A549 (cell line): ENCODE measurements around the gene COQ9. TPM values are rescaled to one million over a fixed set of nuclear protein-coding genes. Genes with fewer than 3 reads are reported as not detected.
A peak's percentile ranks its signal among the peaks of the same experiment; 100 is the strongest.

Source experiments
- ATAC-seq, 2 experiments: fragments of 200-7000 bp in 1 of 2; fragments of >200 bp in 1 of 2; cut with Nextera tagmentation in 1 of 2; cut with Tn5 transposase in 1 of 2; 3 replicates each; pipeline versions ENCODE4 v1.8.0 to v1.9.1; 2018 to 2020; ENCODE audit warnings: mild to moderate bottlenecking in 1 of 2, moderate library complexity in 1 of 2
- CTCF ChIA-PET: fragments of 300-600 bp; sonication (Branson Sonifier 250); formaldehyde crosslinking; extraction: SDS; loops from one replicate; lab custom pipeline; 2021; ENCODE audit warnings: antibody characterized with exemption, inconsistent platforms; lab: Yijun Ruan, JAX
- POLR2A ChIA-PET: fragments of 350-600 bp; formaldehyde crosslinking; extraction: SDS; loops from one replicate; lab custom pipeline; 2021; ENCODE audit warnings: antibody characterized with exemption, inconsistent platforms; lab: Yijun Ruan, JAX
- DNase-seq, 2 experiments: peaks; one replicate each; pipeline versions ENCODE4 v3.0.0 to v3.0.0-alpha.2; 2011 to 2016; ENCODE audit warnings: low read depth in 1 of 2, low spot score in 1 of 2
- FAIRE-seq: peaks from 2 replicates; lab custom pipeline; 2011; peaks lifted over from hg19 to GRCh38; lab: Jason Lieb, UNC
- H3K27ac ChIP-seq, 2 experiments: fragments of >200 bp; sonication (Bioruptor Twin); formaldehyde crosslinking; 3 replicates each; pipeline ENCODE4 v1.5.1; 2016 to 2017
- H3K4me1 ChIP-seq: fragments of >200 bp; sonication (Bioruptor Twin); formaldehyde crosslinking; 3 replicates; pipeline ENCODE4 v1.6.1; 2016
- H3K4me2 ChIP-seq: fragments of >200 bp; sonication (Bioruptor Twin); formaldehyde crosslinking; 3 replicates; pipeline ENCODE4 v1.6.1; 2016
- H3K4me3 ChIP-seq: fragments of >200 bp; sonication (Bioruptor Twin); formaldehyde crosslinking; 3 replicates; pipeline ENCODE4 v1.5.1; 2016
- H3K9me3 ChIP-seq: fragments of >200 bp; sonication (Bioruptor Twin); formaldehyde crosslinking; 3 replicates; pipeline ENCODE4 v1.6.1; 2016
- BHLHE40 ChIP-seq: IDR thresholded peaks from 2 replicates; pipeline ENCODE4 v1.6.1; 2012; ENCODE audit warnings: low read depth, low read length, inconsistent platforms
- CBX8 ChIP-seq: fragments of 200-600 bp; sonication (generic); IDR thresholded peaks from 2 replicates; pipeline ENCODE4 v1.6.1; 2016
- CEBPB ChIP-seq, 2 experiments: fragments of >200 bp in 1 of 2; sonication (Bioruptor Twin) in 1 of 2; formaldehyde crosslinking in 1 of 2; IDR thresholded peaks; 2 replicates each; pipeline ENCODE4 v1.6.1; 2012 to 2016
- EHMT2 ChIP-seq: fragments of 200-600 bp; sonication (generic); IDR thresholded peaks from 2 replicates; pipeline ENCODE4 v1.6.1; 2016; ENCODE audit warnings: antibody characterized with exemption, low read depth, mild to moderate bottlenecking, moderate library complexity
- ELK1 ChIP-seq: fragments of 150-350 bp; IDR thresholded peaks from 2 replicates; pipeline ENCODE4 v1.6.1; 2014; ENCODE audit warnings: low read depth, mild to moderate bottlenecking, low read length
- ESRRA ChIP-seq: fragments of 150-350 bp; IDR thresholded peaks from 2 replicates; pipeline ENCODE4 v1.6.1; 2014; ENCODE audit warnings: mild to moderate bottlenecking, low read length, borderline replicate concordance
- FOSL2 ChIP-seq, 2 experiments: fragments of 450-650 bp in 1 of 2; fragments of >200 bp in 1 of 2; sonication (Bioruptor Twin) in 1 of 2; formaldehyde crosslinking; IDR thresholded peaks; 2 replicates each; pipeline versions ENCODE4 v1.5.0 to v1.6.1; 2016 to 2020; ENCODE audit warnings: mild to moderate bottlenecking in 1 of 2, moderate library complexity in 1 of 2
- FOXS1 ChIP-seq: fragments of 250-450 bp; sonication (Bioruptor Pico); IDR thresholded peaks from 2 replicates; pipeline ENCODE4 v1.5.0; 2020; ENCODE audit warnings: mild to moderate bottlenecking, moderate library complexity
- GATA3 ChIP-seq: IDR thresholded peaks from 2 replicates; pipeline ENCODE4 v1.6.1; 2012; ENCODE audit warnings: borderline replicate concordance
- HEYL ChIP-seq: fragments of 250-450 bp; sonication (Bioruptor Pico); IDR thresholded peaks from 2 replicates; pipeline ENCODE4 v1.8.0; 2021; ENCODE audit warnings: mild to moderate bottlenecking, moderate library complexity
- HMGXB4 ChIP-seq: fragments of 250-450 bp; sonication (Bioruptor Pico); IDR thresholded peaks from 2 replicates; pipeline ENCODE4 v1.5.0; 2021; ENCODE audit warnings: mild to moderate bottlenecking, moderate library complexity, borderline replicate concordance
- HOXA7 ChIP-seq: fragments of 250-450 bp; sonication (Bioruptor Pico); IDR thresholded peaks from 2 replicates; pipeline ENCODE4 v1.5.0; 2020; ENCODE audit warnings: mild to moderate bottlenecking, moderate library complexity
- JUNB ChIP-seq: fragments of >200 bp; sonication (Bioruptor Twin); formaldehyde crosslinking; IDR thresholded peaks from 2 replicates; pipeline ENCODE4 v1.6.1; 2016
- KDM1A ChIP-seq: fragments of 200-600 bp; sonication (generic); IDR thresholded peaks from 2 replicates; pipeline ENCODE4 v1.6.1; 2016; ENCODE audit warnings: low read depth, mild to moderate bottlenecking
- KDM5A ChIP-seq: fragments of 200-600 bp; sonication (generic); IDR thresholded peaks from 2 replicates; pipeline ENCODE4 v1.6.1; 2016; ENCODE audit warnings: antibody characterized with exemption, mild to moderate bottlenecking
- MAFK ChIP-seq: fragments of 450-650 bp; IDR thresholded peaks from 2 replicates; pipeline ENCODE4 v1.6.1; 2014; ENCODE audit not compliant: partially characterized antibody
- NFE2L2 ChIP-seq: fragments of 150-350 bp; conservative IDR thresholded peaks from 2 replicates; pipeline ENCODE4 v1.6.1; 2014; ENCODE audit warnings: low read length
- PBX3 ChIP-seq: IDR thresholded peaks from 2 replicates; pipeline ENCODE4 v1.6.1; 2012
- PHF8 ChIP-seq: fragments of 200-600 bp; sonication (generic); IDR thresholded peaks from 2 replicates; pipeline ENCODE4 v1.6.1; 2016; ENCODE audit warnings: low read depth, mild to moderate bottlenecking, antibody characterized with exemption, moderate library complexity, borderline replicate concordance
- POLR2A ChIP-seq: IDR thresholded peaks from 2 replicates; pipeline ENCODE4 v1.6.1; 2012; ENCODE audit warnings: mild to moderate bottlenecking, low read length
- POLR2AphosphoS2 ChIP-seq: conservative IDR thresholded peaks from 2 replicates; pipeline ENCODE4 v1.6.1; 2012; ENCODE audit warnings: low read length, improper control_type of control experiment, inconsistent platforms
- RFX5 ChIP-seq: fragments of 450-650 bp; IDR thresholded peaks from 2 replicates; pipeline ENCODE4 v1.7.1; 2014; ENCODE audit warnings: antibody characterized with exemption, mild to moderate bottlenecking, moderate library complexity
- SREBF2 ChIP-seq: fragments of 450-650 bp; IDR thresholded peaks from 2 replicates; pipeline ENCODE4 v1.6.1; 2014; ENCODE audit warnings: mild to moderate bottlenecking, moderate library complexity
- USF2 ChIP-seq: fragments of 450-650 bp; IDR thresholded peaks from 2 replicates; pipeline ENCODE4 v1.6.1; 2014; ENCODE audit warnings: antibody characterized with exemption
- ZFP36 ChIP-seq: fragments of 450-650 bp; IDR thresholded peaks from 2 replicates; pipeline ENCODE4 v1.6.1; 2014; ENCODE audit warnings: borderline replicate concordance; ENCODE audit not compliant: partially characterized antibody
- ZNF302 ChIP-seq: fragments of 250-450 bp; sonication (Bioruptor Pico); IDR thresholded peaks from 2 replicates; pipeline ENCODE4 v1.9.0; 2021; ENCODE audit warnings: inconsistent platforms, mild to moderate bottlenecking, moderate library complexity
- WGBS: methylation state at CpG from one replicate; pipeline ENCODE4 v1.1.6; 2017; ENCODE audit errors: missing lambda C conversion rate; 5-methylcytosine and 5-hydroxymethylcytosine counted together
- polyA plus RNA-seq, 4 experiments: library from polyadenylated mRNA; depleted of rRNA in 3 of 4; stranded (reverse); fragments of >200 nt; fragmentation: RNase III in 1 of 4; extraction: RNeasy Plus Mini Kit Qiagen cat#74134 plus additional on column Dnase treatment in 1 of 4; gene quantifications; 2 replicates in 3 of 4; 3 replicates in 1 of 4; pipeline ENCODE4 v1.2.3, GENCODE V29; 2011 to 2017

The COQ9 gene
- polyA plus RNA-seq, 2 of the 4 experiments (the other 2 are of a cell fraction), result 47.2 to 109 TPM

GRCh38 chr16:57423152-57423551, 24.1 kb upstream of the COQ9 start:
- TF ChIP-seq CBX8 (no peak), NFE2L2 (no peak), POLR2A (no peak), PHF8 (no peak), KDM1A (no peak), HEYL (CRISPR knock-in tag) (no peak), MAFK (no peak), ZNF302 (CRISPR knock-in tag) (no peak), RFX5 (no peak), PBX3 (no peak), FOXS1 (CRISPR knock-in tag) (no peak), JUNB (no peak), FOSL2 (IDR thresholded peaks at IDR 0.05) (no peak), FOSL2 (CRISPR knock-in tag; IDR thresholded peaks at IDR 0.05) (no peak), ESRRA (no peak), EHMT2 (no peak), USF2 (no peak), SREBF2 (no peak)
- CTCF ChIA-PET, result interaction anchor here (0.9 to 16.7 kb wide), 24 partner anchors 8 to 338 kb away, joined by 3 to 709 read pairs (median 4); partner anchors contain the start of genes ARL2BP, CIAPIN1 and COQ9

GRCh38 chr16:57424583-57424982, 22.7 kb upstream of the COQ9 start:
- POLR2A ChIA-PET, result no interaction called here
- 78% methylated on average over 3 of the region's 3 CpGs for WGBS

More at GRCh38 chr16:57423152-57423551, 24.1 kb upstream of the COQ9 start:
- DNase-seq (no peak), ATAC-seq (no peak), FAIRE-seq (no peak)
- H3K4me2 ChIP-seq, result no peak overlapping the region
- POLR2A ChIA-PET, result interaction anchor here (0.9 kb wide), 1 partner anchor 122 kb away, joined by 3 read pairs; no protein-coding TSS in a partner anchor
- H3K4me1 ChIP-seq, result peaks cover 22% of the 10 kb centered on the region
- WGBS, result 89% methylated on average over 2 of the region's 2 CpGs
- H3K9me3 ChIP-seq, result no peaks in the 10 kb centered on the region
- H3K4me3 ChIP-seq, result no peak overlapping the region
- H3K27ac ChIP-seq, result peak overlapping the region in 1 of 2 experiments; percentile 47; a peak in 1 of 6 replicates

GRCh38 chr16:57426356-57426755, 20.9 kb upstream of the COQ9 start:
- H3K4me1 ChIP-seq, result peaks cover 8% of the 10 kb centered on the region
- TF ChIP-seq BHLHE40 (no peak), HMGXB4 (CRISPR knock-in tag) (no peak), ZFP36 (no peak), ELK1 (no peak), EHMT2 (no peak), KDM5A (no peak), HOXA7 (no peak)
- CTCF ChIA-PET, result interaction anchor here (0.6 to 16.7 kb wide), 8 partner anchors 9 to 342 kb away, joined by 3 to 709 read pairs (median 4); partner anchors contain the start of gene CPNE2
- POLR2A ChIA-PET, result no interaction called here
- 93% methylated on average over 6 of the region's 7 CpGs for WGBS
- DNase-seq (no peak), FAIRE-seq (no peak), ATAC-seq (no peak)
- no peak overlapping the region; a peak in 1 of 6 replicates for H3K27ac ChIP-seq
- no peaks in the 10 kb centered on the region for H3K9me3 ChIP-seq
- H3K4me3 ChIP-seq, result no peak overlapping the region
- no peak overlapping the region for H3K4me2 ChIP-seq

More at GRCh38 chr16:57424583-57424982, 22.7 kb upstream of the COQ9 start:
- no peaks in the 10 kb centered on the region for H3K9me3 ChIP-seq
- H3K4me2 ChIP-seq, result no peak overlapping the region
- CTCF ChIA-PET, result interaction anchor here (1.0 to 16.7 kb wide), 6 partner anchors 11 to 119 kb away, joined by 3 to 709 read pairs (median 6); partner anchors contain the start of genes CIAPIN1 and COQ9
- no peak for ATAC-seq
- no peak for FAIRE-seq
- no peak for DNase-seq
- H3K27ac ChIP-seq, result no peak overlapping the region
- H3K4me1 ChIP-seq, result peaks cover 8% of the 10 kb centered on the region
- TF ChIP-seq MAFK, result no peak
- TF ChIP-seq POLR2AphosphoS2, result no peak
- no peak for TF ChIP-seq SREBF2
- TF ChIP-seq HOXA7, result no peak
- TF ChIP-seq GATA3, result no peak
- TF ChIP-seq CEBPB (IDR thresholded peaks at IDR 0.05), result no peak
- no peak for TF ChIP-seq PBX3
- no peak overlapping the region for H3K4me3 ChIP-seq
